K562 (cell line): ENCODE measurements around the gene CACNA1S. TPM values are rescaled to one million over a fixed set of nuclear protein-coding genes. Genes with fewer than 3 reads are reported as not detected.

ENCODE experiments used
- ATAC-seq: fragments of 200-7000 bp; cut with Tn5 transposase; 3 replicates; pipeline ENCODE4 v1.9.1; 2020; ENCODE audit warnings: moderate library complexity
- BruUV-seq: library from RNA; stranded (reverse); fragments of 400-500 nt; replicated peaks from 2 replicates; lab custom pipeline; 2021; lab: Mats Ljungman, UMichigan
- CTCF ChIA-PET: fragments of 300-600 bp; formaldehyde crosslinking; extraction: SDS; loops from one replicate; lab custom pipeline; 2021; ENCODE audit warnings: low intra/inter-chr PET ratio; lab: Yijun Ruan, JAX
- POLR2A ChIA-PET: fragments of 300-600, 350-650 bp; sonication (Branson Sonifier 250); formaldehyde crosslinking; extraction: SDS; loops from one replicate; lab custom pipeline; 2021; ENCODE audit warnings: antibody characterized with exemption, inconsistent platforms; lab: Yijun Ruan, JAX
- DNase-seq, 4 experiments: peaks; one replicate each; pipeline versions ENCODE4 v3.0.0 to v3.0.0-alpha.2; 2011 to 2018; ENCODE audit warnings: low spot score in 3 of 4, mixed read lengths in 3 of 4; ENCODE audit errors: extremely low read depth in 1 of 4
- FAIRE-seq: peaks from 2 replicates; lab custom pipeline; 2011; peaks lifted over from hg19 to GRCh38; lab: Jason Lieb, UNC
- H2AFZ ChIP-seq: 2 replicates; pipeline ENCODE4 v1.6.0; 2011; ENCODE audit warnings: low read depth, low read length, control low read depth, inconsistent platforms
- H3K27ac ChIP-seq: fragments of 200-600 bp; 3 replicates; pipeline ENCODE4 v1.8.0; 2011; ENCODE audit warnings: low read depth, mild to moderate bottlenecking, control low read depth, inconsistent platforms, low read length, moderate library complexity, mixed read lengths; ENCODE audit errors: extremely low read depth
- H3K27me3 ChIP-seq, 2 experiments: fragments of 300-600 bp in 1 of 2; 2 replicates in 1 of 2; 3 replicates in 1 of 2; pipeline versions ENCODE4 v1.6.0 to v1.8.0; 2011; ENCODE audit warnings: inconsistent platforms in 2 of 2, low read length in 2 of 2, mild to moderate bottlenecking in 1 of 2, mixed read lengths in 1 of 2, moderate library complexity in 1 of 2; ENCODE audit not compliant: control insufficient read depth in 2 of 2, insufficient read depth in 2 of 2
- H3K36me3 ChIP-seq: fragments of 300-600 bp; 3 replicates; pipeline ENCODE4 v1.8.0; 2011; ENCODE audit warnings: mild to moderate bottlenecking, low read length, inconsistent platforms; ENCODE audit not compliant: control insufficient read depth, insufficient read depth
- H3K4me1 ChIP-seq, 2 experiments: fragments of 200-600 bp in 1 of 2; replicated peaks in 1 of 2; 2 replicates in 1 of 2; 3 replicates in 1 of 2; pipeline versions ENCODE4 v1.5.1 to v1.8.0; 2011; ENCODE audit warnings: inconsistent platforms in 2 of 2, low read length in 2 of 2, mild to moderate bottlenecking in 1 of 2, mixed read lengths in 1 of 2, moderate library complexity in 1 of 2; ENCODE audit not compliant: control insufficient read depth in 2 of 2, insufficient read depth in 2 of 2
- H3K4me2 ChIP-seq: 2 replicates; pipeline ENCODE4 v1.6.1; 2011; ENCODE audit warnings: low read length, control low read depth, inconsistent platforms, mixed read lengths; ENCODE audit not compliant: insufficient read depth
- H3K4me3 ChIP-seq: fragments of 200-600 bp; sonication (generic), shearing (Covaris generic); 2 replicates; pipeline ENCODE4 v1.5.1; 2016; ENCODE audit warnings: control low read depth, inconsistent platforms
- H3K79me2 ChIP-seq: fragments of 200-600 bp; 3 replicates; pipeline ENCODE4 v1.8.0; 2011; ENCODE audit warnings: low read length, inconsistent platforms; ENCODE audit not compliant: control insufficient read depth, insufficient read depth
- H3K9ac ChIP-seq, 2 experiments: 2 replicates each; pipeline versions ENCODE4 v1.6.0 to v1.6.1; 2011; ENCODE audit warnings: low read depth in 2 of 2, low read length in 2 of 2, control low read depth in 1 of 2, inconsistent platforms in 1 of 2, mild to moderate bottlenecking in 1 of 2, mixed read lengths in 1 of 2; ENCODE audit not compliant: insufficient read depth in 1 of 2
- H3K9me1 ChIP-seq: one replicate; pipeline ENCODE4 v1.6.0; 2011; ENCODE audit warnings: inconsistent platforms, mild to moderate bottlenecking, low read length, moderate library complexity; ENCODE audit not compliant: control insufficient read depth, insufficient read depth
- H3K9me3 ChIP-seq: replicated peaks from 2 replicates; pipeline ENCODE4 v1.5.1; 2011; ENCODE audit warnings: low read depth, low read length, inconsistent platforms; ENCODE audit not compliant: control insufficient read depth, insufficient read depth
- H4K20me1 ChIP-seq: replicated peaks from 2 replicates; pipeline ENCODE4 v1.6.1; 2011; ENCODE audit warnings: low read length, inconsistent platforms, mixed read lengths; ENCODE audit not compliant: control insufficient read depth, insufficient read depth
- RAD21 ChIP-seq, 2 experiments: fragments of 250-450 bp in 1 of 2; fragments of 450-650 bp in 1 of 2; sonication (Bioruptor Pico) in 1 of 2; formaldehyde crosslinking in 1 of 2; IDR thresholded peaks in 1 of 2; conservative IDR thresholded peaks in 1 of 2; 2 replicates each; pipeline versions ENCODE4 v1.4.0 to v1.8.0; 2020 to 2022; ENCODE audit warnings: mild to moderate bottlenecking in 2 of 2, moderate library complexity in 1 of 2
- WGBS: fragments of 100-300 bp; shearing (Covaris generic); methylation state at CpG from one replicate; pipeline ENCODE4 v1.1.6; 2016; ENCODE audit warnings: low coverage, mixed read lengths; ENCODE audit not compliant: insufficient coverage; ENCODE audit errors: missing lambda C conversion rate; 5-methylcytosine and 5-hydroxymethylcytosine counted together
- in situ Hi-C: fragments of 300-500 bp; cut with MboI; formaldehyde crosslinking; loops from 4 replicates; pipeline ENCODE4 v1.15.0; 2018; ENCODE audit warnings: inconsistent platforms, mixed read lengths
- intact Hi-C: fragments of 100-400 bp; cut with micrococcal nuclease; formaldehyde crosslinking; loops from 2 replicates; pipeline ENCODE4 v1.14.2; 2022
- polyA plus RNA-seq, 8 experiments: library from polyadenylated mRNA; depleted of rRNA in 4 of 8; stranded (reverse) in 5 of 8; unstranded in 3 of 8; fragments of >200 nt; fragmentation: Nextera tagmentation in 2 of 8; fragmentation: Illumina TruSeq in 1 of 8; extraction: Ambion mirVana in 2 of 8; extraction: Trizol in 1 of 8; gene quantifications; 2 replicates each; pipeline versions ENCODE4 v1.2.1 to v1.2.3, GENCODE V29; 2011 to 2014; ENCODE audit warnings: inconsistent platforms in 1 of 8, missing spikeins in 1 of 8
- total RNA-seq, 7 experiments: library from RNA; depleted of rRNA in 6 of 7; stranded (reverse); fragments of >200 nt in 6 of 7; fragmentation: Illumina TruSeq in 2 of 7; extraction: Trizol in 2 of 7; gene quantifications; 2 replicates each; pipeline versions ENCODE4 v1.2.1 to v1.2.3, GENCODE V29; 2011 to 2021; ENCODE audit warnings: low replicate concordance in 1 of 7
- TF ChIP-seq, protein P1 (sequence below), 3 experiments: IDR thresholded peaks in 2 of 3; conservative IDR thresholded peaks in 1 of 3; 2 replicates each; pipeline ENCODE4 v1.5.1; 2011 to 2012; ENCODE audit warnings: low read length in 3 of 3, mild to moderate bottlenecking in 3 of 3, control low read depth in 2 of 3, improper control_type of control experiment in 1 of 3, inconsistent platforms in 1 of 3, low read depth in 1 of 3, mixed read lengths in 1 of 3, moderate library complexity in 1 of 3; ENCODE audit not compliant: insufficient read depth in 2 of 3
- TF ChIP-seq, protein P2 (sequence below): fragments of 450-650 bp; IDR thresholded peaks from 2 replicates; pipeline ENCODE4 v1.6.1; 2016; ENCODE audit warnings: antibody characterized with exemption

The CACNA1S gene
- total and polyA plus RNA-seq, 9 of the 15 experiments (the other 6 are each of a cell fraction or from before 2014, with no cell fraction given) = not detected

DNA sequence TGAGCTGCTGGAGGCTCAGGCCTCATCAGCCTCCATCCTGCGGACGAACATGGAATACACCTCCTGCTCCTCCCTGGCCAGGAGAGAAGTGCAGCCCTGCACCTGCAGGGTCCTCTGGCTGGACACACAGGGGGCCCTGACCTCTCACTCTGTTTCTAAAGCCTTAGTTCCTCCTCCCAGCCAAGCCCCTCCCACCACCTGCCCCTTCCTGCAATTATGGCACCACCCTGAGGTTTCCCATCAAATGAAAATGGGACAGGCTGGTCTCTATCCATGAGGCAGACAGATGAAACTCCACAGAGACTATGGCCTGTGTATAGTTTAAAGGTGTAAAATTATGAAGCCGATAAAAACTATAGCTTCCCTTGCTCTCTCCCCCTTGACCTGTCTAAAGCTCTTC is 42.6 kb downstream of the CACNA1S start:
- no peaks in the 10 kb centered on the region for H3K9me3 ChIP-seq
- CTCF ChIA-PET = no interaction called here
- H3K27me3 ChIP-seq = peaks cover 74 to 84% of the 10 kb centered on the region in 2 experiments
- no peak overlapping the region for H3K4me2 ChIP-seq
- H3K36me3 ChIP-seq = no peaks in the 10 kb centered on the region
- H3K4me1 ChIP-seq = no peaks in the 10 kb centered on the region
- TF ChIP-seq RAD21 (CRISPR knock-in tag; conservative IDR thresholded peaks at IDR 0.05 in 1 of 2, IDR thresholded peaks at IDR 0.05 in 1 of 2) = peak in 1 of 2 experiments; percentile 32; a peak in 1 of 4 replicates
- TF ChIP-seq, protein P1, sequence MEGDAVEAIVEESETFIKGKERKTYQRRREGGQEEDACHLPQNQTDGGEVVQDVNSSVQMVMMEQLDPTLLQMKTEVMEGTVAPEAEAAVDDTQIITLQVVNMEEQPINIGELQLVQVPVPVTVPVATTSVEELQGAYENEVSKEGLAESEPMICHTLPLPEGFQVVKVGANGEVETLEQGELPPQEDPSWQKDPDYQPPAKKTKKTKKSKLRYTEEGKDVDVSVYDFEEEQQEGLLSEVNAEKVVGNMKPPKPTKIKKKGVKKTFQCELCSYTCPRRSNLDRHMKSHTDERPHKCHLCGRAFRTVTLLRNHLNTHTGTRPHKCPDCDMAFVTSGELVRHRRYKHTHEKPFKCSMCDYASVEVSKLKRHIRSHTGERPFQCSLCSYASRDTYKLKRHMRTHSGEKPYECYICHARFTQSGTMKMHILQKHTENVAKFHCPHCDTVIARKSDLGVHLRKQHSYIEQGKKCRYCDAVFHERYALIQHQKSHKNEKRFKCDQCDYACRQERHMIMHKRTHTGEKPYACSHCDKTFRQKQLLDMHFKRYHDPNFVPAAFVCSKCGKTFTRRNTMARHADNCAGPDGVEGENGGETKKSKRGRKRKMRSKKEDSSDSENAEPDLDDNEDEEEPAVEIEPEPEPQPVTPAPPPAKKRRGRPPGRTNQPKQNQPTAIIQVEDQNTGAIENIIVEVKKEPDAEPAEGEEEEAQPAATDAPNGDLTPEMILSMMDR (IDR thresholded peaks at IDR 0.05 in 2 of 3, conservative IDR thresholded peaks at IDR 0.05 in 1 of 3; ENCODE audit: insufficient read depth in 2 of 3, low read depth in 1 of 3, low read length in 3 of 3) = 0 out of 6 replicates have a peak, but pooled peaks of 1 of the 3 experiments have one; percentile 10
- TF ChIP-seq, protein P2, sequence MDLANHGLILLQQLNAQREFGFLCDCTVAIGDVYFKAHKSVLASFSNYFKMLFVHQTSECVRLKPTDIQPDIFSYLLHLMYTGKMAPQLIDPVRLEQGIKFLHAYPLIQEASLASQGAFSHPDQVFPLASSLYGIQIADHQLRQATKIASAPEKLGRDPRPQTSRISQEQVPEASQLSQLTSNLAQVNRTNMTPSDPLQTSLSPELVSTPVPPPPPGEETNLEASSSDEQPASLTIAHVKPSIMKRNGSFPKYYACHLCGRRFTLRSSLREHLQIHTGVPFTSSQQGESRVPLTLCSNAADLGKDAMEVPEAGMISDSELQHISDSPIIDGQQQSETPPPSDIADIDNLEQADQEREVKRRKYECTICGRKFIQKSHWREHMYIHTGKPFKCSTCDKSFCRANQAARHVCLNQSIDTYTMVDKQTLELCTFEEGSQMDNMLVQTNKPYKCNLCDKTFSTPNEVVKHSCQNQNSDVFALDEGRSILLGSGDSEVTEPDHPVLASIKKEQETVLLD = no peak
- TF ChIP-seq, all 486 proteins: peak for 2
- Histone ChIP-seq H2AFZ (no peak overlapping the region), H3K79me2 (no peaks in the 10 kb centered on the region), H3K4me3 (no peak overlapping the region), H3K27ac (no peak overlapping the region), H3K9me1 (peaks cover 2% of the 10 kb centered on the region), H3K9ac (no peak overlapping the region), H4K20me1 (peaks cover 23% of the 10 kb centered on the region)
- intact Hi-C loops = no loop called here
- no peak for FAIRE-seq
- ATAC-seq = peak; percentile 41
- 2% methylated on average over 3 of the region's 3 CpGs for WGBS
- no TSS peak for BruUV-seq
- in situ Hi-C loops = no loop called here
- no peak for DNase-seq
- POLR2A ChIA-PET = interaction anchor here (0.8 kb wide), 1 partner anchor 116 kb away, joined by 3 read pairs; no protein-coding TSS in a partner anchor
